OCI-LY1 (cell line): ENCODE measurements around the gene PPIG.

ENCODE experiments used
- EZH2 ChIP-seq: fragments of 200-600 bp; sonication (generic), shearing (Covaris generic); IDR thresholded peaks from 2 replicates; pipeline ENCODE4 v1.8.0; 2017; ENCODE audit warnings: borderline replicate concordance, mixed run types, mild to moderate bottlenecking, antibody characterized with exemption, low read length, moderate library complexity, mixed read lengths
- TF ChIP-seq, protein P1 (sequence below): fragments of 200-600 bp; sonication (generic), shearing (Covaris generic); IDR thresholded peaks from 2 replicates; pipeline ENCODE4 v1.5.1; 2017; ENCODE audit warnings: mild to moderate bottlenecking, antibody characterized with exemption, low read length, moderate library complexity, mixed read lengths

DNA sequence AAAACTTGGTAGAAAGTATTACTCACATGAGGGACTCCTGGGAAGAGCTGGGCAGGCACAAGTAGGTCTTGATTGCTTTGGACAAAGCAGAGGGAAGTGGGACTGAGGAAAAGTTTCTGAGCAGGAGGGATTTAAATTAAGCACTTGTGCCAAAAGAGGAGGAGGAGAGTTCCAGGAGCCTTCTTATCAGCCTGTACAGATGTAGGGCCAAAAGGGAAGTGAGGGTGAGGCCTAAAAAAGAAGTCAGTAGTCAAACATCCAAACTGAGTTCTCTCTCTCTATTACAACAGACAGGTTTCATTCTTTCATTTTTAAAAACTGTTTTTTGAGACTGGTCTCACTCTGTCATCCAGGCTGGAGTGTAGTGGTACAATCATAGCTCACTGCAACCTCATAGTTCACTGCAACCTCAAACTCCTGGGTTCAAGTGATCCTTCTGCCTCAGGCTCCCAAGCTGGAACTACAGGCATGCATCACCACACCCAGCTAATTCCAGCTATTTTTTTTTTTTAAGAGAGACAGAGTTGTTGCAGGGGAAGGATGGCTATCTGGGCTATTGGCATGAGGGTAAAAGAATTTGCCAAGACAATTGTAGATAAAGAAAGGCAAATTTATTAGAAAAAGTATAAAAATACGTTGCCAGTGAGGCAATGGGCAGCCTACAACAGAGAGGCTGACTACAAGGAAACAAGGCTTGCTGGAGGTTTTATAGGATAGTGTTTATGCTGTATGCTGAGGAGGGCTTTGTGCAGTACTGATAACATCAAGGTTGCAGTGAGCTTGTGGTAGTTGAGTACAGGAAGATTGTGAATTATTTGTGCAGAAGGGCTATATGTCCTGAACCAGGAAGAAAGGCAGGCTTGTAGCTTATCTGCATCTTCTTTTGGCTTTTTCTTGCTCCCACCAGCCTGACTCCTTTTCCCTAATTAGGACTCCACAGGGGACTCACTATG is 81.1 kb downstream of the PPIG start:
- TF ChIP-seq, protein P1, sequence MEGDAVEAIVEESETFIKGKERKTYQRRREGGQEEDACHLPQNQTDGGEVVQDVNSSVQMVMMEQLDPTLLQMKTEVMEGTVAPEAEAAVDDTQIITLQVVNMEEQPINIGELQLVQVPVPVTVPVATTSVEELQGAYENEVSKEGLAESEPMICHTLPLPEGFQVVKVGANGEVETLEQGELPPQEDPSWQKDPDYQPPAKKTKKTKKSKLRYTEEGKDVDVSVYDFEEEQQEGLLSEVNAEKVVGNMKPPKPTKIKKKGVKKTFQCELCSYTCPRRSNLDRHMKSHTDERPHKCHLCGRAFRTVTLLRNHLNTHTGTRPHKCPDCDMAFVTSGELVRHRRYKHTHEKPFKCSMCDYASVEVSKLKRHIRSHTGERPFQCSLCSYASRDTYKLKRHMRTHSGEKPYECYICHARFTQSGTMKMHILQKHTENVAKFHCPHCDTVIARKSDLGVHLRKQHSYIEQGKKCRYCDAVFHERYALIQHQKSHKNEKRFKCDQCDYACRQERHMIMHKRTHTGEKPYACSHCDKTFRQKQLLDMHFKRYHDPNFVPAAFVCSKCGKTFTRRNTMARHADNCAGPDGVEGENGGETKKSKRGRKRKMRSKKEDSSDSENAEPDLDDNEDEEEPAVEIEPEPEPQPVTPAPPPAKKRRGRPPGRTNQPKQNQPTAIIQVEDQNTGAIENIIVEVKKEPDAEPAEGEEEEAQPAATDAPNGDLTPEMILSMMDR, result no peak
- TF ChIP-seq EZH2, result no peak
